IMR-90 (cell line): ENCODE data around the gene PROZ. TPM values are rescaled to one million over a fixed set of nuclear protein-coding genes. Genes with fewer than 3 reads are reported as not detected.

Source experiments
- ATAC-seq: fragments of 200-7000 bp; cut with Tn5 transposase; 2 replicates; pipeline ENCODE4 v1.9.1; 2020; ENCODE audit warnings: low read depth, mild to moderate bottlenecking, moderate library complexity
- Bru-seq: library from RNA; stranded (reverse); fragments of 400-500 nt; gene quantifications from one replicate; lab custom pipeline; 2021; lab: Mats Ljungman, UMichigan
- BruChase-seq, 2 experiments: library from RNA; stranded (reverse); fragments of 400-500 nt; gene quantifications; one replicate each; lab custom pipeline; 2021; lab: Mats Ljungman, UMichigan
- BruUV-seq: library from RNA; stranded (reverse); fragments of 400-500 nt; replicated peaks from 2 replicates; lab custom pipeline; 2021; lab: Mats Ljungman, UMichigan
- CTCF ChIA-PET: fragments of 300-600 bp; formaldehyde crosslinking; extraction: SDS; loops from one replicate; lab custom pipeline; 2021; ENCODE audit warnings: antibody characterized with exemption; lab: Yijun Ruan, JAX
- POLR2A ChIA-PET: fragments of 300-600 bp; sonication (Branson Sonifier 250); formaldehyde crosslinking; loops from one replicate; lab custom pipeline; 2022; ENCODE audit warnings: antibody characterized with exemption; ENCODE audit not compliant: unreplicated experiment; lab: Charles Lee
- DNase-seq: peaks from one replicate; pipeline ENCODE4 v3.0.0; 2013
- H2AFZ ChIP-seq: replicated peaks from 2 replicates; pipeline ENCODE3; 2013; ENCODE audit warnings: low read length, mild to moderate bottlenecking; ENCODE audit not compliant: poor library complexity
- H2AK5ac ChIP-seq: 2 replicates; pipeline ENCODE4 v1.6.1; 2013; ENCODE audit warnings: low read depth, low read length, inconsistent platforms
- H2AK9ac ChIP-seq: replicated peaks from 2 replicates; pipeline ENCODE3; 2013; ENCODE audit warnings: mild to moderate bottlenecking, low read depth, low read length, moderate library complexity; ENCODE audit not compliant: poor library complexity
- H2BK120ac ChIP-seq: 2 replicates; pipeline ENCODE4 v1.6.1; 2013; ENCODE audit warnings: low read depth, low read length, inconsistent platforms
- H2BK15ac ChIP-seq: 3 replicates; pipeline ENCODE4 v1.6.1; 2013; ENCODE audit warnings: low read depth, low read length, inconsistent platforms
- H2BK20ac ChIP-seq: 2 replicates; pipeline ENCODE4 v1.6.1; 2013; ENCODE audit warnings: low read depth, mild to moderate bottlenecking, inconsistent platforms, low read length, moderate library complexity
- H2BK5ac ChIP-seq: 2 replicates; pipeline ENCODE4 v1.6.1; 2013; ENCODE audit warnings: mild to moderate bottlenecking, low read depth, low read length, inconsistent platforms; ENCODE audit not compliant: poor library complexity, severe bottlenecking
- H3K14ac ChIP-seq: replicated peaks from 2 replicates; pipeline ENCODE4 v1.6.1; 2013; ENCODE audit warnings: low read depth, low read length, inconsistent platforms
- H3K18ac ChIP-seq: 2 replicates; pipeline ENCODE4 v1.6.1; 2013; ENCODE audit warnings: low read depth, low read length, control low read depth
- H3K23ac ChIP-seq: 2 replicates; pipeline ENCODE4 v1.6.1; 2013; ENCODE audit warnings: low read depth, low read length, inconsistent platforms
- H3K27ac ChIP-seq: 2 replicates; pipeline ENCODE4 v1.5.1; 2013; ENCODE audit warnings: mild to moderate bottlenecking, control low read depth, low read length; ENCODE audit not compliant: insufficient read depth
- H3K27me3 ChIP-seq: 2 replicates; pipeline ENCODE4 v1.6.1; 2013; ENCODE audit warnings: low read length; ENCODE audit not compliant: control insufficient read depth, insufficient read depth
- H3K36me3 ChIP-seq: 2 replicates; pipeline ENCODE4 v1.6.1; 2013; ENCODE audit warnings: low read length, mixed read lengths; ENCODE audit not compliant: control insufficient read depth, insufficient read depth
- H3K4ac ChIP-seq: 2 replicates; pipeline ENCODE4 v1.6.1; 2013; ENCODE audit warnings: low read depth, low read length, inconsistent platforms
- H3K4me1 ChIP-seq: 2 replicates; pipeline ENCODE4 v1.6.1; 2013; ENCODE audit warnings: low read length, mixed read lengths; ENCODE audit not compliant: control insufficient read depth, insufficient read depth
- H3K4me2 ChIP-seq: 2 replicates; pipeline ENCODE4 v1.6.1; 2013; ENCODE audit warnings: low read depth, mild to moderate bottlenecking, control low read depth, low read length, moderate library complexity
- H3K4me3 ChIP-seq: 2 replicates; pipeline ENCODE4 v1.5.1; 2013; ENCODE audit warnings: low read depth, mild to moderate bottlenecking, control low read depth, low read length, moderate library complexity; ENCODE audit not compliant: insufficient read depth
- H3K56ac ChIP-seq: 2 replicates; pipeline ENCODE4 v1.6.1; 2013; ENCODE audit warnings: low read length, inconsistent platforms; ENCODE audit not compliant: insufficient read depth; ENCODE audit errors: extremely low read depth
- H3K79me1 ChIP-seq, 2 experiments: 2 replicates each; pipeline ENCODE4 v1.6.1; 2013; ENCODE audit warnings: low read length in 2 of 2, inconsistent platforms in 1 of 2, low read depth in 1 of 2
- H3K9ac ChIP-seq: 2 replicates; pipeline ENCODE4 v1.6.1; 2013; ENCODE audit warnings: low read depth, low read length, control low read depth
- H3K9me1 ChIP-seq: 2 replicates; pipeline ENCODE4 v1.6.1; 2013; ENCODE audit warnings: low read length, inconsistent platforms; ENCODE audit not compliant: insufficient read depth
- H3K9me3 ChIP-seq: 2 replicates; pipeline ENCODE4 v1.6.1; 2013; ENCODE audit warnings: low read length; ENCODE audit not compliant: control insufficient read depth, insufficient read depth
- H4K20me1 ChIP-seq: 2 replicates; pipeline ENCODE4 v1.6.1; 2013; ENCODE audit warnings: low read length, inconsistent platforms; ENCODE audit not compliant: insufficient read depth
- H4K5ac ChIP-seq: 2 replicates; pipeline ENCODE4 v1.6.1; 2013; ENCODE audit warnings: mild to moderate bottlenecking, low read depth, low read length, control low read depth
- H4K8ac ChIP-seq, 2 experiments: 2 replicates each; pipeline ENCODE4 v1.6.1; 2013; ENCODE audit warnings: low read depth in 2 of 2, low read length in 2 of 2, control low read depth in 1 of 2, inconsistent platforms in 1 of 2
- H4K91ac ChIP-seq: 2 replicates; pipeline ENCODE4 v1.6.1; 2013; ENCODE audit warnings: low read depth, low read length, inconsistent platforms; ENCODE audit not compliant: insufficient read depth
- CEBPB ChIP-seq: IDR thresholded peaks from 2 replicates; pipeline ENCODE4 v1.6.1; 2012; ENCODE audit warnings: low read depth, low read length, improper control_type of control experiment
- CHD1 ChIP-seq: IDR thresholded peaks from 2 replicates; pipeline ENCODE4 v1.6.1; 2012; ENCODE audit warnings: low read depth, low read length, improper control_type of control experiment
- MAZ ChIP-seq: IDR thresholded peaks from 2 replicates; pipeline ENCODE4 v1.6.1; 2012; ENCODE audit warnings: low read depth, mild to moderate bottlenecking, low read length, improper control_type of control experiment, moderate library complexity, borderline replicate concordance
- POLR2A ChIP-seq: IDR thresholded peaks from 2 replicates; pipeline ENCODE4 v1.6.1; 2012; ENCODE audit warnings: mild to moderate bottlenecking, low read depth, low read length
- RFX5 ChIP-seq: IDR thresholded peaks from 2 replicates; pipeline ENCODE4 v1.8.0; 2012; ENCODE audit warnings: low read depth, mild to moderate bottlenecking, low read length, moderate library complexity
- SMC3 ChIP-seq: fragments of 150-350 bp; IDR thresholded peaks from 2 replicates; pipeline ENCODE4 v1.6.1; 2016; ENCODE audit warnings: low read depth, mild to moderate bottlenecking, antibody characterized with exemption, low read length, moderate library complexity
- WGBS, 2 experiments: methylation state at CpG; one replicate each; pipeline versions ENCODE4 v1.1.5 to v1.1.7; 2013; ENCODE audit warnings: missing lambda C conversion rate in 2 of 2; ENCODE audit not compliant: insufficient read length in 1 of 2; ENCODE audit errors: extremely low coverage in 2 of 2; 5-methylcytosine and 5-hydroxymethylcytosine counted together
- dilution Hi-C: fragments of 300-500 bp; cut with HindIII; formaldehyde crosslinking; loops from one replicate; pipeline ENCODE4 v1.14.3; 2018; ENCODE audit warnings: low sequenced_read_pairs; ENCODE audit not compliant: unreplicated experiment
- in situ Hi-C: fragments of 300-500 bp; cut with MboI; formaldehyde crosslinking; loops from 3 replicates; pipeline ENCODE4 v1.14.3; 2019; ENCODE audit warnings: low sequenced_read_pairs, inconsistent platforms, mixed read lengths
- intact Hi-C: fragments of 100-400 bp; cut with micrococcal nuclease; formaldehyde crosslinking; loops from 2 replicates; pipeline ENCODE4 v1.10.0; 2022
- long read RNA-seq: library from polyadenylated mRNA; unstranded; transcript quantifications from one replicate; pipeline ENCODE4 v2.0.0, GENCODE V29; 2021; ENCODE audit not compliant: unreplicated experiment
- polyA plus RNA-seq, 3 experiments: library from polyadenylated mRNA; depleted of rRNA; stranded (reverse); fragments of >200 nt; gene quantifications; 2 replicates each; pipeline ENCODE4 v1.2.3, GENCODE V29; 2012; ENCODE audit warnings: low replicate concordance in 1 of 3
- total RNA-seq: library from RNA; depleted of rRNA; stranded (reverse); fragments of >200 nt; gene quantifications from 2 replicates; pipeline ENCODE4 v1.2.3, GENCODE V29; 2012; rRNA removed
- TF ChIP-seq, protein P1 (sequence below): fragments of 150-350 bp; IDR thresholded peaks from 2 replicates; pipeline ENCODE4 v1.6.1; 2016; ENCODE audit warnings: low read depth, mild to moderate bottlenecking, low read length, moderate library complexity, borderline replicate concordance

PROZ gene, protein sequence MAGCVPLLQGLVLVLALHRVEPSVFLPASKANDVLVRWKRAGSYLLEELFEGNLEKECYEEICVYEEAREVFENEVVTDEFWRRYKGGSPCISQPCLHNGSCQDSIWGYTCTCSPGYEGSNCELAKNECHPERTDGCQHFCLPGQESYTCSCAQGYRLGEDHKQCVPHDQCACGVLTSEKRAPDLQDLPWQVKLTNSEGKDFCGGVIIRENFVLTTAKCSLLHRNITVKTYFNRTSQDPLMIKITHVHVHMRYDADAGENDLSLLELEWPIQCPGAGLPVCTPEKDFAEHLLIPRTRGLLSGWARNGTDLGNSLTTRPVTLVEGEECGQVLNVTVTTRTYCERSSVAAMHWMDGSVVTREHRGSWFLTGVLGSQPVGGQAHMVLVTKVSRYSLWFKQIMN
- total RNA-seq (not detected in 2 replicates), polyA plus RNA-seq (2012; rRNA removed) (not detected in 2 replicates), Bru-seq, nascent RNA (not detected), BruChase-seq, experiment 1, labeled RNA remaining after a 6-hour chase (percentile 6 among the genes with signal in this experiment), BruChase-seq, experiment 2, labeled RNA remaining after a 2-hour chase (not detected)
- polyA plus RNA-seq (2012; cell fraction: cytosol; rRNA removed): not detected in 2 replicates
- not detected in 2 replicates for polyA plus RNA-seq (2012; cell fraction: nucleus; rRNA removed; ENCODE audit: low replicate concordance)
- long read RNA-seq: 0 reads

DNA sequence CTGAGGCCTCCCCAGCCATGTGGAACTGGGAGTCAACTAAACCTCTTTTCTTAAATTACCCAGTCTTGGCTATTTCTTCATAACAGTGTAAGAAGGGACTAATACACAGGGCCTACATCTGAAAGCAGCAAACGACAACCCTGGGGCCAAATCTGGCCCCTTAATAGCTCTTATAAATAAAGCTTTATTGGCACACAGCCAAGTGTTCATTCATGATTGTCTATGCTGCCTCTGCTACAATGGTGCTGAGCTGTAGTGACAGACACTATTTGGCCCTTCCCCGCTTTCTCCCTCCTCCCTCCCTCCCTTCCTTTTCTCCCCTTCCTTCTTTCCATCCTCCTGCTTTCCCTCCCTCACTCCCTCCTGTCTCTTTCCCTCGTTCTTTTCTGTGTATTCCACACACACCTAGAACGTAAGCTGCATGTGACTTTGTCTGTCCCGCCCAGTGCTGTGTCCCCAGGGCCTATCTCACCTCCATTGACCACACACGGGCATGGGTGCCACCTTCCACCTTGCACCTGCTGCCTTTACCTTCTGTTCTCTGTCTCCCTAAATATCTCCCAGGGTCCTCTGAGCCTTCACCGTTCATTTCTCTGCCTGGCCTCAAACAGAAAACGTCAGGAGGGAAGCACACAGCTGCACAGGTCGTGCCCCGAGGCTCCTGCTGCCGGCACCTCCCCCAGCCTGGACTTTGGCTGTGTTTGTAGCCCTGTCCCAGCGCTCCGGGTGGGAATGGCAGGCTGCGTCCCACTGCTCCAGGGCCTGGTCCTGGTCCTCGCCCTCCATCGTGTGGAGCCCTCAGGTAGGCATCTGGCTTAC lies at the start of gene PROZ:
TSS of gene PROZ (plus strand) at position 720 of the 819 bp plus-strand sequence. CDS start at position 733, 13 bp downstream.
- dilution Hi-C loops (no loop called here), in situ Hi-C loops (no loop called here), intact Hi-C loops (no loop called here)
- Histone ChIP-seq H4K20me1 (no peaks in the 10 kb centered on the region), H4K8ac (no peak within 1 kb of the TSS; a peak in 1 of 4 replicates), H4K91ac (no peak within 1 kb of the TSS; the same call in 1 of the 2 replicates), H3K79me1 (no peaks in the 10 kb centered on the region), H3K14ac (no peak within 1 kb of the TSS), H2BK15ac (no peak within 1 kb of the TSS), H2BK20ac (no peak within 1 kb of the TSS), H3K4me2 (no peak within 1 kb of the TSS), H4K5ac (no peak within 1 kb of the TSS), H3K9me1 (peaks cover 5% of the 10 kb centered on the region; the same call in 1 of the 2 replicates), H3K18ac (no peak within 1 kb of the TSS), H2AK9ac (peak within 1 kb of the TSS; percentile 30), H3K27me3 (no peaks in the 10 kb centered on the region), H2AFZ (peak within 1 kb of the TSS; percentile 69), H3K23ac (no peak within 1 kb of the TSS), H2BK5ac (no peak within 1 kb of the TSS), H2AK5ac (no peak within 1 kb of the TSS; the same call in 1 of the 2 replicates), H3K9me3 (no peaks in the 10 kb centered on the region), H3K56ac (no peak within 1 kb of the TSS), H3K4me3 (no peak within 1 kb of the TSS), H2BK120ac (no peak within 1 kb of the TSS), H3K4ac (no peak within 1 kb of the TSS; the same call in 1 of the 2 replicates), H3K27ac (no peak within 1 kb of the TSS), H3K4me1 (peaks cover 7% of the 10 kb centered on the region), H3K36me3 (no peaks in the 10 kb centered on the region), H3K9ac (no peak within 1 kb of the TSS)
- no peak for ATAC-seq
- WGBS, 2 experiments: 39% methylated on average over 7 of the region's 16 CpGs; no CpG with 5 or more reads in 1 of the 2 experiments
- no peak for TF ChIP-seq MAZ
- no peak for TF ChIP-seq RFX5
- TF ChIP-seq CEBPB: no peak
- no peak for TF ChIP-seq CHD1
- no peak for TF ChIP-seq SMC3
- TF ChIP-seq, protein P1, sequence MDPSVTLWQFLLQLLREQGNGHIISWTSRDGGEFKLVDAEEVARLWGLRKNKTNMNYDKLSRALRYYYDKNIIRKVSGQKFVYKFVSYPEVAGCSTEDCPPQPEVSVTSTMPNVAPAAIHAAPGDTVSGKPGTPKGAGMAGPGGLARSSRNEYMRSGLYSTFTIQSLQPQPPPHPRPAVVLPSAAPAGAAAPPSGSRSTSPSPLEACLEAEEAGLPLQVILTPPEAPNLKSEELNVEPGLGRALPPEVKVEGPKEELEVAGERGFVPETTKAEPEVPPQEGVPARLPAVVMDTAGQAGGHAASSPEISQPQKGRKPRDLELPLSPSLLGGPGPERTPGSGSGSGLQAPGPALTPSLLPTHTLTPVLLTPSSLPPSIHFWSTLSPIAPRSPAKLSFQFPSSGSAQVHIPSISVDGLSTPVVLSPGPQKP: no peak
- no peak for TF ChIP-seq POLR2A
- CTCF ChIA-PET: no interaction called here
- BruUV-seq: no TSS peak
- no peak for DNase-seq
- POLR2A ChIA-PET: no interaction called here
